IMR-90 (cell line): ENCODE results near the gene PHF3. TPM values are rescaled to one million over a fixed set of nuclear protein-coding genes. Genes with fewer than 3 reads are reported as not detected.

ENCODE experiments used
- ATAC-seq: fragments of 200-7000 bp; cut with Tn5 transposase; 2 replicates; pipeline ENCODE4 v1.9.1; 2020; ENCODE audit warnings: low read depth, mild to moderate bottlenecking, moderate library complexity
- BruUV-seq: library from RNA; stranded (reverse); fragments of 400-500 nt; replicated peaks from 2 replicates; lab custom pipeline; 2021; lab: Mats Ljungman, UMichigan
- CTCF ChIA-PET: fragments of 300-600 bp; formaldehyde crosslinking; extraction: SDS; loops from one replicate; lab custom pipeline; 2021; ENCODE audit warnings: antibody characterized with exemption; lab: Yijun Ruan, JAX
- POLR2A ChIA-PET: fragments of 300-600 bp; sonication (Branson Sonifier 250); formaldehyde crosslinking; loops from one replicate; lab custom pipeline; 2022; ENCODE audit warnings: antibody characterized with exemption; ENCODE audit not compliant: unreplicated experiment; lab: Charles Lee
- DNase-seq: peaks from one replicate; pipeline ENCODE4 v3.0.0; 2013
- H2AFZ ChIP-seq: replicated peaks from 2 replicates; pipeline ENCODE3; 2013; ENCODE audit warnings: low read length, mild to moderate bottlenecking; ENCODE audit not compliant: poor library complexity
- H2AK5ac ChIP-seq: 2 replicates; pipeline ENCODE4 v1.6.1; 2013; ENCODE audit warnings: low read depth, low read length, inconsistent platforms
- H2AK9ac ChIP-seq: replicated peaks from 2 replicates; pipeline ENCODE3; 2013; ENCODE audit warnings: mild to moderate bottlenecking, low read depth, low read length, moderate library complexity; ENCODE audit not compliant: poor library complexity
- H2BK120ac ChIP-seq: 2 replicates; pipeline ENCODE4 v1.6.1; 2013; ENCODE audit warnings: low read depth, low read length, inconsistent platforms
- H2BK15ac ChIP-seq: 3 replicates; pipeline ENCODE4 v1.6.1; 2013; ENCODE audit warnings: low read depth, low read length, inconsistent platforms
- H2BK20ac ChIP-seq: 2 replicates; pipeline ENCODE4 v1.6.1; 2013; ENCODE audit warnings: low read depth, mild to moderate bottlenecking, inconsistent platforms, low read length, moderate library complexity
- H2BK5ac ChIP-seq: 2 replicates; pipeline ENCODE4 v1.6.1; 2013; ENCODE audit warnings: mild to moderate bottlenecking, low read depth, low read length, inconsistent platforms; ENCODE audit not compliant: poor library complexity, severe bottlenecking
- H3K14ac ChIP-seq: replicated peaks from 2 replicates; pipeline ENCODE4 v1.6.1; 2013; ENCODE audit warnings: low read depth, low read length, inconsistent platforms
- H3K18ac ChIP-seq: 2 replicates; pipeline ENCODE4 v1.6.1; 2013; ENCODE audit warnings: low read depth, low read length, control low read depth
- H3K23ac ChIP-seq: 2 replicates; pipeline ENCODE4 v1.6.1; 2013; ENCODE audit warnings: low read depth, low read length, inconsistent platforms
- H3K27ac ChIP-seq: 2 replicates; pipeline ENCODE4 v1.5.1; 2013; ENCODE audit warnings: mild to moderate bottlenecking, control low read depth, low read length; ENCODE audit not compliant: insufficient read depth
- H3K27me3 ChIP-seq: 2 replicates; pipeline ENCODE4 v1.6.1; 2013; ENCODE audit warnings: low read length; ENCODE audit not compliant: control insufficient read depth, insufficient read depth
- H3K36me3 ChIP-seq: 2 replicates; pipeline ENCODE4 v1.6.1; 2013; ENCODE audit warnings: low read length, mixed read lengths; ENCODE audit not compliant: control insufficient read depth, insufficient read depth
- H3K4ac ChIP-seq: 2 replicates; pipeline ENCODE4 v1.6.1; 2013; ENCODE audit warnings: low read depth, low read length, inconsistent platforms
- H3K4me1 ChIP-seq: 2 replicates; pipeline ENCODE4 v1.6.1; 2013; ENCODE audit warnings: low read length, mixed read lengths; ENCODE audit not compliant: control insufficient read depth, insufficient read depth
- H3K4me2 ChIP-seq: 2 replicates; pipeline ENCODE4 v1.6.1; 2013; ENCODE audit warnings: low read depth, mild to moderate bottlenecking, control low read depth, low read length, moderate library complexity
- H3K4me3 ChIP-seq: 2 replicates; pipeline ENCODE4 v1.5.1; 2013; ENCODE audit warnings: low read depth, mild to moderate bottlenecking, control low read depth, low read length, moderate library complexity; ENCODE audit not compliant: insufficient read depth
- H3K56ac ChIP-seq: 2 replicates; pipeline ENCODE4 v1.6.1; 2013; ENCODE audit warnings: low read length, inconsistent platforms; ENCODE audit not compliant: insufficient read depth; ENCODE audit errors: extremely low read depth
- H3K79me1 ChIP-seq, 2 experiments: 2 replicates each; pipeline ENCODE4 v1.6.1; 2013; ENCODE audit warnings: low read length in 2 of 2, inconsistent platforms in 1 of 2, low read depth in 1 of 2
- H3K9ac ChIP-seq: 2 replicates; pipeline ENCODE4 v1.6.1; 2013; ENCODE audit warnings: low read depth, low read length, control low read depth
- H3K9me1 ChIP-seq: 2 replicates; pipeline ENCODE4 v1.6.1; 2013; ENCODE audit warnings: low read length, inconsistent platforms; ENCODE audit not compliant: insufficient read depth
- H3K9me3 ChIP-seq: 2 replicates; pipeline ENCODE4 v1.6.1; 2013; ENCODE audit warnings: low read length; ENCODE audit not compliant: control insufficient read depth, insufficient read depth
- H4K20me1 ChIP-seq: 2 replicates; pipeline ENCODE4 v1.6.1; 2013; ENCODE audit warnings: low read length, inconsistent platforms; ENCODE audit not compliant: insufficient read depth
- H4K5ac ChIP-seq: 2 replicates; pipeline ENCODE4 v1.6.1; 2013; ENCODE audit warnings: mild to moderate bottlenecking, low read depth, low read length, control low read depth
- H4K8ac ChIP-seq, 2 experiments: 2 replicates each; pipeline ENCODE4 v1.6.1; 2013; ENCODE audit warnings: low read depth in 2 of 2, low read length in 2 of 2, control low read depth in 1 of 2, inconsistent platforms in 1 of 2
- H4K91ac ChIP-seq: 2 replicates; pipeline ENCODE4 v1.6.1; 2013; ENCODE audit warnings: low read depth, low read length, inconsistent platforms; ENCODE audit not compliant: insufficient read depth
- CTCF ChIP-seq: conservative IDR thresholded peaks from 2 replicates; pipeline ENCODE4 v1.5.1; 2012; ENCODE audit warnings: mild to moderate bottlenecking, low read depth, low read length, improper control_type of control experiment
- MAZ ChIP-seq: IDR thresholded peaks from 2 replicates; pipeline ENCODE4 v1.6.1; 2012; ENCODE audit warnings: low read depth, mild to moderate bottlenecking, low read length, improper control_type of control experiment, moderate library complexity, borderline replicate concordance
- MXI1 ChIP-seq: IDR thresholded peaks from 2 replicates; pipeline ENCODE4 v1.6.1; 2012; ENCODE audit warnings: low read depth, mild to moderate bottlenecking, low read length, moderate library complexity, borderline replicate concordance
- POLR2A ChIP-seq: IDR thresholded peaks from 2 replicates; pipeline ENCODE4 v1.6.1; 2012; ENCODE audit warnings: mild to moderate bottlenecking, low read depth, low read length
- RCOR1 ChIP-seq: IDR thresholded peaks from 2 replicates; pipeline ENCODE4 v1.6.1; 2012; ENCODE audit warnings: mild to moderate bottlenecking, low read length, improper control_type of control experiment; ENCODE audit not compliant: insufficient replicate concordance
- WGBS, 2 experiments: methylation state at CpG; one replicate each; pipeline versions ENCODE4 v1.1.5 to v1.1.7; 2013; ENCODE audit warnings: missing lambda C conversion rate in 2 of 2; ENCODE audit not compliant: insufficient read length in 1 of 2; ENCODE audit errors: extremely low coverage in 2 of 2; 5-methylcytosine and 5-hydroxymethylcytosine counted together
- dilution Hi-C: fragments of 300-500 bp; cut with HindIII; formaldehyde crosslinking; loops from one replicate; pipeline ENCODE4 v1.14.3; 2018; ENCODE audit warnings: low sequenced_read_pairs; ENCODE audit not compliant: unreplicated experiment
- in situ Hi-C: fragments of 300-500 bp; cut with MboI; formaldehyde crosslinking; loops from 3 replicates; pipeline ENCODE4 v1.14.3; 2019; ENCODE audit warnings: low sequenced_read_pairs, inconsistent platforms, mixed read lengths
- intact Hi-C: fragments of 100-400 bp; cut with micrococcal nuclease; formaldehyde crosslinking; loops from 2 replicates; pipeline ENCODE4 v1.10.0; 2022
- polyA plus RNA-seq, 3 experiments: library from polyadenylated mRNA; depleted of rRNA; stranded (reverse); fragments of >200 nt; gene quantifications; 2 replicates each; pipeline ENCODE4 v1.2.3, GENCODE V29; 2012; ENCODE audit warnings: low replicate concordance in 1 of 3
- total RNA-seq: library from RNA; depleted of rRNA; stranded (reverse); fragments of >200 nt; gene quantifications from 2 replicates; pipeline ENCODE4 v1.2.3, GENCODE V29; 2012

The PHF3 gene
- total and polyA plus RNA-seq, 2 of the 4 experiments (the other 2 are of a cell fraction) = 5.6 to 27.8 TPM

- Histone ChIP-seq H2BK15ac (no peak overlapping the region), H3K9me3 (no peaks in the 10 kb centered on the region), H4K20me1 (no peaks in the 10 kb centered on the region), H3K23ac (no peak overlapping the region), H3K9me1 (no peaks in the 10 kb centered on the region), H3K79me1 (no peaks in the 10 kb centered on the region; a peak in 2 of 4 replicates), H2BK20ac (no peak overlapping the region), H3K4me2 (no peak overlapping the region), H2AFZ (no peak overlapping the region), H3K9ac (no peak overlapping the region), H3K27me3 (no peaks in the 10 kb centered on the region), H3K4me3 (no peak overlapping the region), H2BK120ac (no peak overlapping the region), H3K18ac (no peak overlapping the region), H3K56ac (no peak overlapping the region), H4K5ac (no peak overlapping the region), H3K14ac (no peak overlapping the region), H2AK9ac (no peak overlapping the region), H2AK5ac (no peak overlapping the region), H3K4me1 (no peaks in the 10 kb centered on the region), H2BK5ac (no peak overlapping the region), H4K91ac (no peak overlapping the region), H3K36me3 (peaks cover 17% of the 10 kb centered on the region), H4K8ac (no peak overlapping the region), H3K27ac (no peak overlapping the region), H3K4ac (no peak overlapping the region)
- BruUV-seq = no TSS peak
- dilution Hi-C loops = no loop called here
- DNase-seq (no peak), ATAC-seq (no peak)
- ChIA-PET POLR2A (no interaction called here), CTCF (no interaction called here)
- no CpG with 5 or more reads among the region's 2 CpGs for WGBS, 2 experiments
- intact Hi-C loops = no loop called here
- in situ Hi-C loops = no loop called here
- no peak for TF ChIP-seq MAZ
- TF ChIP-seq CTCF = no peak
- TF ChIP-seq MXI1 = no peak
- TF ChIP-seq POLR2A = no peak
- no peak for TF ChIP-seq RCOR1
Measured at GRCh38 chr6:63705707-63706106, 70.1 kb downstream of the PHF3 start.
